RWPE1 (cell line): ENCODE results near the gene SCAMP1.

Experiments used
- CTCF ChIA-PET: fragments of 350-600 bp; sonication (Branson Sonifier 250); formaldehyde crosslinking; extraction: SDS; loops from one replicate; lab custom pipeline; 2021; lab: Yijun Ruan, JAX
- POLR2A ChIA-PET: fragments of 400-600 bp; formaldehyde crosslinking; extraction: SDS; loops from one replicate; lab custom pipeline; 2020; ENCODE audit warnings: antibody characterized with exemption; ENCODE audit not compliant: low non-redundant PET; lab: Yijun Ruan, JAX
- DNase-seq: peaks from one replicate; pipeline ENCODE4 v3.0.0; 2012; ENCODE audit warnings: low spot score
- H3K27ac ChIP-seq: fragments of 450-650 bp; 2 replicates; pipeline ENCODE4 v1.5.1; 2017
- TF ChIP-seq, protein P1 (sequence below): fragments of 450-650 bp; conservative IDR thresholded peaks from 2 replicates; pipeline ENCODE4 v1.5.1; 2017; ENCODE audit warnings: low read depth, mild to moderate bottlenecking

SCAMP1 gene

GRCh38 chr5:78476795-78477194, 116.4 kb downstream of the SCAMP1 start:
- DNase-seq, result no peak
- ChIA-PET CTCF (interaction anchor here (1.4 kb wide), 1 partner anchor 9 kb away, joined by 6 read pairs; no protein-coding TSS in a partner anchor), POLR2A (no interaction called here)
- H3K27ac ChIP-seq, result no peak overlapping the region
- TF ChIP-seq, protein P1, sequence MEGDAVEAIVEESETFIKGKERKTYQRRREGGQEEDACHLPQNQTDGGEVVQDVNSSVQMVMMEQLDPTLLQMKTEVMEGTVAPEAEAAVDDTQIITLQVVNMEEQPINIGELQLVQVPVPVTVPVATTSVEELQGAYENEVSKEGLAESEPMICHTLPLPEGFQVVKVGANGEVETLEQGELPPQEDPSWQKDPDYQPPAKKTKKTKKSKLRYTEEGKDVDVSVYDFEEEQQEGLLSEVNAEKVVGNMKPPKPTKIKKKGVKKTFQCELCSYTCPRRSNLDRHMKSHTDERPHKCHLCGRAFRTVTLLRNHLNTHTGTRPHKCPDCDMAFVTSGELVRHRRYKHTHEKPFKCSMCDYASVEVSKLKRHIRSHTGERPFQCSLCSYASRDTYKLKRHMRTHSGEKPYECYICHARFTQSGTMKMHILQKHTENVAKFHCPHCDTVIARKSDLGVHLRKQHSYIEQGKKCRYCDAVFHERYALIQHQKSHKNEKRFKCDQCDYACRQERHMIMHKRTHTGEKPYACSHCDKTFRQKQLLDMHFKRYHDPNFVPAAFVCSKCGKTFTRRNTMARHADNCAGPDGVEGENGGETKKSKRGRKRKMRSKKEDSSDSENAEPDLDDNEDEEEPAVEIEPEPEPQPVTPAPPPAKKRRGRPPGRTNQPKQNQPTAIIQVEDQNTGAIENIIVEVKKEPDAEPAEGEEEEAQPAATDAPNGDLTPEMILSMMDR, result no peak

- DNase-seq, result no peak
- TF ChIP-seq, protein P1, result no peak
- no peak overlapping the region for H3K27ac ChIP-seq
- POLR2A ChIA-PET, result no interaction called here
- CTCF ChIA-PET, result interaction anchor here (0.6 kb wide), 2 partner anchors 138 to 372 kb away, joined by 3 read pairs; no protein-coding TSS in a partner anchor
These were observed 122.5 kb downstream of the SCAMP1 start for GRCh38 chr5:78482948-78483347.

DNA sequence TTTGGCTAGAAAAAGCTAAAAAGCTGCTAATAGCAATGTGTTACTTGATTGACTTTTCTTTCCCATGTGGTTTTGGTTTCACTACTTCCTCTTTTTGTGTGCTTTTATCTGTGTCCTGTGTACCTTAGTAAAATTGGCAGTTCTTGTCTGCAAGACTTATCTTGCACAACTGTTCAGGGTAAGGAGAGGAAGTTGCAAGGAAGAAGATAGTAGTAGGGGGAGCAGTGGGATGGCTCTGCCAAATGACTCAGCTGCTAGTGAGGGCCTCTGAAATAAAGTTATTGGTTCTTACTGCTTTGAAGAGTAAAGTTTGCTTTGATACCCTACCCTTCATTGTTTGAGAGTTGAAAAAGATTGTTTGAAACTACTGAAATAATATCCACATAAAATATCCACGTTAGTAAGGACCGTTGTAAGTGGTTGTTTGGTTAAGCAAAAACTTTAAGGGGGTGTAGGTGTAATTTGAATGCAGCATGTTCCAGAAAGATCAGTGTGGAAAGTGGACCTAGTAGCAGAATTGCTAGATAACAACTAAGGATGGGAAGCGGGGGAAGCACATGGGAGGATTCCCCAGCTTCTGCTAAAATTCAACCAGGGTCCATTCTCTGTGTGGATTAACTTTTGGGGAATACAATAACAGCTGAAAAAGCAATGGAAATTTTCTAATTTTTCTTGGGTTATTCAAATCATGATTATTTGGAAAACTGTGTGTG, 123.5 kb downstream of the SCAMP1 start:
- TF ChIP-seq, protein P1, result no peak
- ChIA-PET POLR2A (no interaction called here), CTCF (interaction anchor here (0.5 to 0.7 kb wide), 2 partner anchors 23 to 402 kb away, joined by 3 read pairs; no protein-coding TSS in a partner anchor)
- DNase-seq, result no peak
- H3K27ac ChIP-seq, result no peak overlapping the region

DNA sequence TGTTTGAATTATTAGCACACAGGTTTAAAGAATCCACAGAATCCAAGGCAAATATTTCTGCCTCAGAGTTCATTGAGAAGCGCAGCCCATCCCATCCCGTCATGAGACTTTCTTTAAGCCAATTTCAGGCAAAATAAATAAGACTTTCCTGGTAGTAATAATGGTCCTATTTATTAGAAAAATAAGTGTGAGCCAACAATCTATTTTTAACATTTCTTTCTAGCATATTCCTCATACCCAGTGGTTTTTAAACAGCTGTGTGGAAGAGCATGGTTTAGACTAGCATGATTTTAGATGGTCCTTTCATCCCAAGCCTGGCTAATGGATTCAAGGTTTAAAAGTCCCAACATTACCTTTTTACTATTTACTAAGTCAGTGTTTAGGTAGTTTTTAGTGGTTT, 125.8 kb downstream of the SCAMP1 start:
- POLR2A ChIA-PET, result no interaction called here
- no peak for DNase-seq
- TF ChIP-seq, protein P1, result no peak
- CTCF ChIA-PET, result no interaction called here
- H3K27ac ChIP-seq, result no peak overlapping the region

DNA sequence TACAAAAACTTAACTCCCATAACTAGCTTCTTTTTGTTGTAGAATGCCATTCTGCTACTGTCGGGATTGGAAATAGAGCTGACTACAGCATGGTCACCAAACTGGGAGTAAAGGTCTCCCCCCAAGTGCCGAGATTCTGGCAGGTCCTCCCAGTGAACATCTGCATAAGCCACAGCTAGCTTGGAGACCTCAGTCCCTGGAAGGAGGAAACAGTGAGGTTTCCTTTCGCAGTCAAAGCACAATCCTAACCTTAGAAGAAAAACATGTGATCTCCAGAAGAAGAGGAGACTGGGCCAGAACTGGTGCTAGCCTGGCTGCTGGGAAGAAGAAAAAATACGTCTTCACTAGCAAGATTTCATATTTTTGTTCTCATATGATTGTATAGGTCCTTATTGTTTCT, 127.4 kb downstream of the SCAMP1 start:
- ChIA-PET CTCF (no interaction called here), POLR2A (no interaction called here)
- DNase-seq, result no peak
- H3K27ac ChIP-seq, result no peak overlapping the region
- TF ChIP-seq, protein P1, result no peak

GRCh38 chr5:78490709-78491485, 130.5 kb downstream of the SCAMP1 start:
- ChIA-PET CTCF (interaction anchor here (1.5 to 1.6 kb wide), 2 partner anchors 22 to 155 kb away, joined by 3 to 8 read pairs; no protein-coding TSS in a partner anchor), POLR2A (no interaction called here)
- no peak overlapping the region for H3K27ac ChIP-seq
- TF ChIP-seq, protein P1, result no peak
- no peak for DNase-seq
